Thoracic aorta (tissue), 2 donors: ENCODE data around the gene AK5. TPM values are rescaled to one million over a fixed set of nuclear protein-coding genes. Genes with fewer than 3 reads are reported as not detected.
A peak's percentile ranks its signal among the peaks of the same experiment; 100 is the strongest.
"Not testable (repeated sequence)": the region's sequence is repeated elsewhere in the genome, so short reads cannot be mapped to it uniquely, and the experiment has no call there.

Experiments
- ATAC-seq: fragments of 150-250 bp; one replicate; pipeline ENCODE4 v1.8.0; 2017; ENCODE audit warnings: low read depth; ENCODE audit not compliant: insufficient number of reproducible peaks, low FRiP score
- DNase-seq: peaks from one replicate; pipeline ENCODE4 v3.0.0-alpha.2; 2020; ENCODE audit warnings: low spot score
- H3K27ac ChIP-seq, 2 donors: fragments of 200-600 bp; sonication (generic); 1 replicate in 1 of 2; 2 replicates in 1 of 2; pipeline ENCODE4 v1.5.1; 2016; ENCODE audit warnings: mild to moderate bottlenecking in 2 of 2, moderate library complexity in 2 of 2
- H3K27me3 ChIP-seq: fragments of 200-600 bp; sonication (generic); replicated peaks from 2 replicates; pipeline ENCODE4 v1.6.0; 2016; ENCODE audit warnings: mild to moderate bottlenecking; ENCODE audit not compliant: insufficient read depth
- H3K36me3 ChIP-seq: fragments of 200-600 bp; sonication (generic); one replicate; pipeline ENCODE4 v1.5.1; 2016
- H3K4me1 ChIP-seq, 2 donors: fragments of 200-600 bp; sonication (generic); 1 replicate in 1 of 2; 2 replicates in 1 of 2; pipeline versions ENCODE4 v1.5.1 to v1.6.0; 2016; ENCODE audit warnings: low read depth in 2 of 2, mild to moderate bottlenecking in 1 of 2; ENCODE audit not compliant: control insufficient read depth in 1 of 2
- H3K4me3 ChIP-seq: fragments of 200-600 bp; sonication (generic); 2 replicates; pipeline ENCODE4 v1.5.1; 2016; ENCODE audit warnings: mild to moderate bottlenecking
- H3K9me3 ChIP-seq: fragments of 200-600 bp; sonication (generic); 2 replicates; pipeline ENCODE4 v1.5.1; 2016
- total RNA-seq, 2 donors: library from RNA; depleted of rRNA; stranded (reverse); fragments of >200 nt; gene quantifications; one replicate each; pipeline versions ENCODE4 v1.1.0 to v1.2.3, GENCODE V29; 2016
- TF ChIP-seq, protein P1 (sequence below): fragments of 200-600 bp; sonication (generic); IDR thresholded peaks from one replicate; pipeline ENCODE4 v1.5.1; 2019; ENCODE audit warnings: antibody characterized with exemption

Gene AK5
- total RNA-seq, 2 donors from 2014 or later, result 0.56 to 1.4 TPM

DNA sequence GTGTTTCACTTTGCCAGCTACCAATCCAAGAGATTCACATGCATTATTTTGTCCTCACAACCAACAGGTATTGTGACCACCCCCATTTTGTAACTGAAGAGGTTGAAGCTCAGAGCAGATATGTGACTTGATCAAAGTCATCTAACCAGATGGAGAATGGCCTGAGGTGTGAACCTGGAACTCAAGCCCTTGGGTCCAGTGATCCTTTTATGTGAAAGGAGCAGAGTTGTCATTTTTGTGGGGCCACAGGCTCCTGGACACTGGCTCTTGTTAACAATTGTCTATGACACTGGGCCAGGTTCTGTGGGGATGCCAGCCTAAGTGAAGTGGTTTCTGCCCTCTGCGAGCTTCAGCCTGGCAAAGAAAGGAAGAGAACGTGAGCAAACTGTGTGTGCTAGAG, 228.1 kb downstream of the AK5 start:
- H3K27ac ChIP-seq, result no peak overlapping the region

GRCh38 chr1:77511440-77511840, 229.6 kb downstream of the AK5 start:
- no peak for DNase-seq
- no peak for ATAC-seq
- H3K9me3 ChIP-seq, result no peaks in the 10 kb centered on the region
- H3K4me3 ChIP-seq, result no peak overlapping the region
- TF ChIP-seq, protein P1, sequence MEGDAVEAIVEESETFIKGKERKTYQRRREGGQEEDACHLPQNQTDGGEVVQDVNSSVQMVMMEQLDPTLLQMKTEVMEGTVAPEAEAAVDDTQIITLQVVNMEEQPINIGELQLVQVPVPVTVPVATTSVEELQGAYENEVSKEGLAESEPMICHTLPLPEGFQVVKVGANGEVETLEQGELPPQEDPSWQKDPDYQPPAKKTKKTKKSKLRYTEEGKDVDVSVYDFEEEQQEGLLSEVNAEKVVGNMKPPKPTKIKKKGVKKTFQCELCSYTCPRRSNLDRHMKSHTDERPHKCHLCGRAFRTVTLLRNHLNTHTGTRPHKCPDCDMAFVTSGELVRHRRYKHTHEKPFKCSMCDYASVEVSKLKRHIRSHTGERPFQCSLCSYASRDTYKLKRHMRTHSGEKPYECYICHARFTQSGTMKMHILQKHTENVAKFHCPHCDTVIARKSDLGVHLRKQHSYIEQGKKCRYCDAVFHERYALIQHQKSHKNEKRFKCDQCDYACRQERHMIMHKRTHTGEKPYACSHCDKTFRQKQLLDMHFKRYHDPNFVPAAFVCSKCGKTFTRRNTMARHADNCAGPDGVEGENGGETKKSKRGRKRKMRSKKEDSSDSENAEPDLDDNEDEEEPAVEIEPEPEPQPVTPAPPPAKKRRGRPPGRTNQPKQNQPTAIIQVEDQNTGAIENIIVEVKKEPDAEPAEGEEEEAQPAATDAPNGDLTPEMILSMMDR, result no peak
- peaks cover 4 to 5% of the 10 kb centered on the region in 2 donors for H3K4me1 ChIP-seq
- H3K27me3 ChIP-seq, result no peaks in the 10 kb centered on the region
- H3K36me3 ChIP-seq, result no peaks in the 10 kb centered on the region
- no peak overlapping the region for H3K27ac ChIP-seq

More for the DNA sequence above, 228.1 kb downstream of the AK5 start:
- DNase-seq (no peak), ATAC-seq (no peak)
- Histone ChIP-seq H3K4me1 (peaks cover 4% of the 10 kb centered on the region in 2 donors), H3K27me3 (no peaks in the 10 kb centered on the region), H3K9me3 (no peaks in the 10 kb centered on the region), H3K4me3 (no peak overlapping the region), H3K36me3 (no peaks in the 10 kb centered on the region)
- TF ChIP-seq, protein P1, result no peak

- H3K4me1 ChIP-seq, H3K9me3 ChIP-seq, DNase-seq, H3K4me3 ChIP-seq, H3K27me3 ChIP-seq, H3K27ac ChIP-seq, H3K36me3 ChIP-seq, ATAC-seq: not testable (repeated sequence)
Measured at GRCh38 chr1:77512650-77513049, 230.8 kb downstream of the AK5 start.

- H3K9me3 ChIP-seq, result peaks cover 8% of the 10 kb centered on the region
- TF ChIP-seq, protein P1, result no peak
- H3K4me3 ChIP-seq, result peak overlapping the region; percentile 25
- no peak overlapping the region for H3K27ac ChIP-seq
- H3K27me3 ChIP-seq, result no peaks in the 10 kb centered on the region
- peaks cover 4 to 5% of the 10 kb centered on the region in 2 donors for H3K4me1 ChIP-seq
- no peaks in the 10 kb centered on the region for H3K36me3 ChIP-seq
- DNase-seq (no peak), ATAC-seq (no peak)
Measured at GRCh38 chr1:77513839-77514763, 232.3 kb downstream of the AK5 start.

- H3K4me3 ChIP-seq, result peak overlapping the region; percentile 25
- no peak for DNase-seq
- TF ChIP-seq, protein P1, result no peak
- H3K9me3 ChIP-seq, result peaks cover 8% of the 10 kb centered on the region
- no peaks in the 10 kb centered on the region for H3K27me3 ChIP-seq
- no peak overlapping the region for H3K27ac ChIP-seq
- H3K36me3 ChIP-seq, result no peaks in the 10 kb centered on the region
- H3K4me1 ChIP-seq, result peaks cover 4 to 5% of the 10 kb centered on the region in 2 donors
- no peak for ATAC-seq
Measured at GRCh38 chr1:77514921-77515776, 233.3 kb downstream of the AK5 start.
